Suprapubic skin (tissue), 4 donors: ENCODE data around the gene ELMO1. TPM values are rescaled to one million over a fixed set of nuclear protein-coding genes. Genes with fewer than 3 reads are reported as not detected.

ENCODE experiments used
- DNase-seq, 2 donors: peaks; one replicate each; pipeline ENCODE4 v3.0.0-alpha.2; 2019; ENCODE audit warnings: low spot score in 2 of 2
- H3K27ac ChIP-seq: fragments of 200-600 bp; sonication (generic); one replicate; pipeline ENCODE4 v1.5.1; 2019
- H3K27me3 ChIP-seq: fragments of 200-600 bp; sonication (generic); one replicate; pipeline ENCODE4 v1.5.1; 2019
- H3K36me3 ChIP-seq: fragments of 200-600 bp; sonication (generic); one replicate; pipeline ENCODE4 v1.5.1; 2019
- H3K4me1 ChIP-seq: fragments of 200-600 bp; sonication (generic); one replicate; pipeline ENCODE4 v1.5.1; 2019
- H3K4me3 ChIP-seq: fragments of 200-600 bp; sonication (generic); one replicate; pipeline ENCODE4 v1.5.1; 2019; ENCODE audit warnings: mild to moderate bottlenecking
- H3K9me3 ChIP-seq: fragments of 200-600 bp; sonication (generic); one replicate; pipeline ENCODE4 v1.5.1; 2019
- CTCF ChIP-seq, 2 donors: fragments of 200-600 bp in 1 of 2; fragments of 450-650 bp in 1 of 2; sonication (generic) in 1 of 2; IDR thresholded peaks; one replicate each; pipeline ENCODE4 v1.5.1; 2016 to 2019; ENCODE audit warnings: antibody characterized with exemption in 2 of 2, mild to moderate bottlenecking in 1 of 2, moderate library complexity in 1 of 2
- EP300 ChIP-seq: sonication (generic); formaldehyde crosslinking; IDR thresholded peaks from one replicate; pipeline ENCODE4 v1.6.1; 2017; ENCODE audit warnings: antibody characterized with exemption
- POLR2A ChIP-seq, 2 donors: fragments of 450-650 bp; IDR thresholded peaks; one replicate each; pipeline ENCODE4 v1.6.1; 2017; ENCODE audit warnings: antibody characterized with exemption in 2 of 2, mild to moderate bottlenecking in 2 of 2, moderate library complexity in 2 of 2
- POLR2AphosphoS5 ChIP-seq, 3 donors: sonication (generic); formaldehyde crosslinking; IDR thresholded peaks; one replicate each; pipeline ENCODE4 v1.6.1; 2017; ENCODE audit warnings: antibody characterized with exemption in 3 of 3
- WGBS: methylation state at CpG from one replicate; pipeline ENCODE4 v1.1.5; 2018; 5-methylcytosine and 5-hydroxymethylcytosine counted together
- total RNA-seq, 4 donors: library from RNA; depleted of rRNA; stranded (reverse); fragments of >200 nt; gene quantifications; one replicate each; pipeline ENCODE4 v1.1.0, GENCODE V29; 2016

Gene ELMO1
- total RNA-seq, 4 donors from 2014 or later: 9.8 to 49.6 (median 22.2) TPM

DNA sequence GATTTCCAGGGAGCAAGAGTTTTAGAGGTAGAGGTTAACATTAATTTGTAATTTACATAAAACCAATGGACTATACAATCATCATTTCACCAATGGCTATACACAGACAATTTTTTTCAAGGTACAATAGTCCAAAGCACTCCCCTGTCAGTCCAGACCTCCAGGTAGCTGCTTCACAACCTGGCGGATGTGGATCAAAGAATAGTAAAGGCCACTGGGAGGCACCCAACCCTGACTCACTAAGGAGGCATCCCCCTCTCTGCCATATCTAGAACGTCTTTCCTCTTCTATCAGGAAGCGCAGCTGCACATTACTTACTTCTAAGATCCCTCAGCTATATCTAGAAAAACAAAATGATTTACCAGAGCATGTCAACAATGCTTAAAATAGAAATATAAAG is 506.6 kb downstream of the ELMO1 start:
- no peak for DNase-seq
- H3K9me3 ChIP-seq: peaks cover 26% of the 10 kb centered on the region
- H3K4me1 ChIP-seq: no peaks in the 10 kb centered on the region
- H3K27ac ChIP-seq: no peak overlapping the region
- WGBS: 86% methylated on average over 3 of the region's 3 CpGs
- TF ChIP-seq EP300: no peak
- no peaks in the 10 kb centered on the region for H3K27me3 ChIP-seq
- no peak overlapping the region for H3K4me3 ChIP-seq
- no peaks in the 10 kb centered on the region for H3K36me3 ChIP-seq

- no peak overlapping the region for H3K4me3 ChIP-seq
- DNase-seq: no peak
- TF ChIP-seq POLR2AphosphoS5 (IDR thresholded peaks at IDR 0.05) (no peak), EP300 (no peak), CTCF (IDR thresholded peaks at IDR 0.05) (no peak), POLR2A (IDR thresholded peaks at IDR 0.05) (no peak)
- no peaks in the 10 kb centered on the region for H3K36me3 ChIP-seq
- no peaks in the 10 kb centered on the region for H3K4me1 ChIP-seq
- H3K27me3 ChIP-seq: no peaks in the 10 kb centered on the region
- WGBS: 53% methylated on average over 1 of the region's 1 CpG
- H3K27ac ChIP-seq: no peak overlapping the region
- H3K9me3 ChIP-seq: peaks cover 29% of the 10 kb centered on the region
Observed at GRCh38 chr7:36941359-36941758, 507.3 kb downstream of the ELMO1 start.

DNA sequence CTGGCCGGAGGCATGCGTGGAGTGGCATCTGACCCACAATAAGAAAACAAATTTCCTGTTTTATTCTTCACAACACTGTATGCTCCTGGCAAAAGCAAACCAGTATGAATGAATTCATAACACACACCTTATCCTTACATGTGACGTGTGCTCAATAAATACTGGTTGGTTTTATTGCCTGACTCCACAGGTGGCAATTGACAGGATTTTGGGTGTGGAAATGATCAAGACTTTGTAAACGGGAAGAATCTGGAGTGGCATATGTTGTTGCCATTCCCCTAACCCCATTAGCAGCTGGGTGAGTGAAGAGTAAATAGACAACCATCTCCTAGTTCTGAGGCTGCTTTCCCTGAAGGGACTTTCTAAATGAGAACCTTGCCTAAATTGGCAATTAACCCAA is 508.8 kb downstream of the ELMO1 start:
- DNase-seq: no peak
- peaks cover 31% of the 10 kb centered on the region for H3K9me3 ChIP-seq
- H3K27ac ChIP-seq: no peak overlapping the region
- no peaks in the 10 kb centered on the region for H3K36me3 ChIP-seq
- no peak overlapping the region for H3K4me3 ChIP-seq
- H3K4me1 ChIP-seq: no peaks in the 10 kb centered on the region
- WGBS: 92% methylated on average over 4 of the region's 4 CpGs
- no peaks in the 10 kb centered on the region for H3K27me3 ChIP-seq
- TF ChIP-seq POLR2AphosphoS5 (IDR thresholded peaks at IDR 0.05): no peak
- TF ChIP-seq POLR2A (IDR thresholded peaks at IDR 0.05): no peak
- TF ChIP-seq EP300: no peak
- no peak for TF ChIP-seq CTCF (IDR thresholded peaks at IDR 0.05)

- Histone ChIP-seq H3K9me3 (peaks cover 31% of the 10 kb centered on the region), H3K27ac (no peak overlapping the region), H3K4me1 (no peaks in the 10 kb centered on the region), H3K4me3 (no peak overlapping the region), H3K27me3 (no peaks in the 10 kb centered on the region), H3K36me3 (no peaks in the 10 kb centered on the region)
- TF ChIP-seq POLR2AphosphoS5 (IDR thresholded peaks at IDR 0.05) (no peak), EP300 (no peak), POLR2A (IDR thresholded peaks at IDR 0.05) (no peak), CTCF (IDR thresholded peaks at IDR 0.05) (no peak)
- DNase-seq: no peak
- WGBS: 89% methylated on average over 2 of the region's 2 CpGs
Observed at GRCh38 chr7:36937754-36938563, 510.7 kb downstream of the ELMO1 start.

DNA sequence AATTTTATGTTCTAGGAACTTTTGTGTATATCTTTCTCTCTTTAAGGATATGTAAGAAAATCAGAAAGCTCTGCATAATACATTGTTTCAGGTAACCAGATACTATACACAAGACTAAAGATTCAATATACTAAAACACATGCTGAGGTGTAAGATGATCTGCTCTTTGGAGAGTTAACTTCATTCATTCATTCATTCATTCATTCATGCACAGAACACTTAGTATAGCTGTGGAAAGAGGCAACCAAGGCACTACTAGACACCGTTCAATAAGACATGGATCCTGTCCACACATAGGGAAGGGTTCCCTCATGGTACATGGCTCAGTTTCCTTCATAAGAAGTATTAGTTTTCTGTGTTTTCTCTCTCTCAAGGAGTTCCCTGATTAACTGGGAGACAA is 516.8 kb downstream of the ELMO1 start:
- Histone ChIP-seq H3K9me3 (peaks cover 4% of the 10 kb centered on the region), H3K4me3 (no peak overlapping the region), H3K27ac (no peak overlapping the region), H3K4me1 (no peaks in the 10 kb centered on the region), H3K36me3 (no peaks in the 10 kb centered on the region), H3K27me3 (no peaks in the 10 kb centered on the region)
- no peak for DNase-seq
- TF ChIP-seq POLR2AphosphoS5 (IDR thresholded peaks at IDR 0.05) (no peak), EP300 (no peak), CTCF (IDR thresholded peaks at IDR 0.05) (no peak), POLR2A (IDR thresholded peaks at IDR 0.05) (no peak)
- 93% methylated on average over 1 of the region's 1 CpG for WGBS
